ENCODE data around the gene HK3. TPM values are rescaled to one million over a fixed set of nuclear protein-coding genes. Genes with fewer than 3 reads are reported as not detected.
A peak's percentile ranks its signal among the peaks of the same experiment; 100 is the strongest.

HK3 gene
- total and polyA plus RNA-seq, 9 of the 15 experiments (the other 6 are each of a cell fraction or from before 2014, with no cell fraction given) = 0.16 TPM; not detected in 8

GRCh38 chr5:176862330-176862995 is 36.7 kb downstream of the HK3 start (continued):
- TF ChIP-seq FOXO4 (CRISPR knock-in tag; IDR thresholded peaks at IDR 0.05) = no peak
- TF ChIP-seq CTCFL (IDR thresholded peaks at IDR 0.05; ENCODE audit: borderline replicate concordance, insufficient read depth, low read depth, low read length, poor library complexity, severe bottlenecking) = peak; percentile 53
- TF ChIP-seq MEF2A (IDR thresholded peaks at IDR 0.05; ENCODE audit: control insufficient read depth, low read depth, low read length) = no peak
- TF ChIP-seq MBD1 (CRISPR knock-in tag; IDR thresholded peaks at IDR 0.05) = no peak
- peak; percentile 61 for TF ChIP-seq MAX (CRISPR knock-in tag; IDR thresholded peaks at IDR 0.05)
- TF ChIP-seq ZNF407 (IDR thresholded peaks at IDR 0.05; ENCODE audit: low read depth) = no peak
- 0 out of 2 replicates have a peak, but pooled peaks have one; percentile 26 for TF ChIP-seq TOE1 (IDR thresholded peaks at IDR 0.05; ENCODE audit: borderline replicate concordance)
- TF ChIP-seq TOE1 (CRISPR knock-in tag; IDR thresholded peaks at IDR 0.05; ENCODE audit: borderline replicate concordance, low read depth) = no peak

Data from K562 (cell line).